NK-92 (cell line): Measurements from ENCODE around the gene ALS2.
"Not testable (repeated sequence)": the region's sequence is repeated elsewhere in the genome, so short reads cannot be mapped to it uniquely, and the experiment has no call there.

Source experiments
- DNase-seq: peaks from one replicate; lab custom pipeline; 2025; ENCODE audit not compliant: unreplicated experiment; lab: John Stamatoyannopoulos, UW

The ALS2 gene

GRCh38 chr2:201794294-201794693 is 13.6 kb upstream of the ALS2 start:
- no peak for DNase-seq

DNA sequence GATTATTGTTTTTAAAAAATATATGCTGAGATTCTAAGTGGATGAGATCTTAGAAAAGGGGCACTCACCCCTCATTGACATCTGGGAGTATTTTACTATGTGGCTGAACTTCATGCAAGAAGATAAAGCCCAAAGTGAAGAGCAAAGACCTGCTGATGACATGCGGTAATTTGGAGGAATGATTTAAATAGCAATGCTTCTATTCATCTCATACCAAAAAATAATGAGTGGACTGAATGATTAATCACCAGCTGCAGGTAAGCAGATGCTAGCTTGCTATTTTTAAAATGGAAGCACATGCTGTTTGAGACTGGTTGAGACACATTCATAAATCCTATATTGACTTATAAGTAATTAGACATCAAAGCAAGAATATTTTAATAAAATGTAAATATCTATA is 12.9 kb upstream of the ALS2 start:
- DNase-seq: no peak

- DNase-seq: no peak
These were observed 10.3 kb upstream of the ALS2 start for GRCh38 chr2:201790989-201791388.

- no peak for DNase-seq
These were observed 9.6 kb upstream of the ALS2 start for GRCh38 chr2:201790291-201790690.

- DNase-seq: no peak
These were observed 8.7 kb upstream of the ALS2 start for GRCh38 chr2:201789395-201789794.

DNA sequence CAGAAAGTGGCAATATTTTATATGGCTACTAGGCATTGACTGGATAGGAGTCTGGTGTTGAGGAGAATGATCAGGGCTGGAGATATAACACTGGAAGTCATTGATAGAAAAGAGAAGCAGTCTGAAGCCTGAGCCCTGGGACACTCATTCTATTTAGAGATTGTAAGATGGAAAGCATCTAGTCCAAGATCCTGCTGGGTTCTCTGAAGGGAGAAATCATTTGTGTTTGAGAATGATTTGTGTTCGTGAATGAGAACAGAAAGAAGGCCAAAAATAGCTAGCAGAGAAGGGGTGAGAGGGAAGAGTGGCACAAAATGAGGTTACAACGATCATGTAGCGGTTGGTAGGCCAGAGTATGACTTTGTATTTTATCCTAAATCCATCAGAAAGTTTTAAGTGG is 7.6 kb upstream of the ALS2 start:
- DNase-seq: no peak

DNA sequence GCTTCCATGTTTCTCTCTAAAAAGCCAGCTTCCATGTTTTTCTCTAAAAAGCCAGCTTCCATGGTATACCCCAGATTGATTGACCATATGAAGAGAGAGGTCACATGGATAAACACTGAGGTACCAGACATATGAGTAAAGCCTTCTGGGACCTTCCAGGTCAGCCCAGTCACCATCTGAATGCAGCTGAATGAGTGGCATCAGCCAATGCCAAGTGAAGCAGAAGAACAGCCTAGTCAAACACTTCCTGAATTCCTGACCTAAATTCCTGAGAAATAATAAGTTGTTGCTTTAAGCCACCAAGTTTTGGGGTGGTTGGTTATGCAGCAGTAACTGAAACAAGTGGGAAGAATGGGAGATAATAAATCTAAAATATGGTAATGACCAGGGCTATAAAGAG is 5.7 kb upstream of the ALS2 start:
- no peak for DNase-seq

DNA sequence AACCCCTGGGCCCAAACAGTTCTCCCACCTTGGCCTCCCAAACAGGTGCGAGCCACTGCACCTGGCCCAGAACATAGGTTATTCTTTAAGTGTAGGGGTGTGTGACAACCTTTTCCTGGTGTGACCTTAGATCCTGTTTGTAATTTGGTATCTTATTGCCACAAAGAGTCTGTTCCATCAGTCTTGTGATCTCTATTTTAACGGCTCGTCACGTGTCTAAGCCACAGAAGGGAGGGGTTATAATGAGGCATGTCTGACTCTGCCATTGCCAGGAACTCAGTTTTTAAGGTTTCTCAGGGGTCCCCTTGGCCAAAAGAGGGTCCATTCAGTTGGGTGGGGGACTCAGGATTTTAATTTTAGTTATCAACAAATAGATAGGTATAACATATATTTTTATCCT is 4.4 kb upstream of the ALS2 start:
- no peak for DNase-seq

DNA sequence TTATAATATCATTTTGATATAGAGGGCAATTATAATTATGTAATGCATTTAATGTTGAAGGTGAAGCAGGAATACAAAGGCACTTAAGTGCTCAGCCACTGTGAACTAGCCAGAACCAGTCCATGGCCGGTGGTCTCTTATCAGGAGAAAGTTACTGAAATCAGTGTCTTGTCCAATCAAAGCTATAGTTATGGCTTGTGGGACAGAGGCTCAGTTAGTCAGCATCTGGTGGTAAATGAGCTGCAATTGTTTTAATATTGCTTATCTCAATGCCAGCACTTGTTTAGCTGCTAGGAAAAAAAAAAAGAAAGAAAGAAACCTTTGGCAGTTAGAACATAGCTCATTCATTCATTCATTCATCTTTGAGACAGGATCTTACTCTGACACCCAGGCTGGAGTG is 3.8 kb upstream of the ALS2 start:
- no peak for DNase-seq

DNA sequence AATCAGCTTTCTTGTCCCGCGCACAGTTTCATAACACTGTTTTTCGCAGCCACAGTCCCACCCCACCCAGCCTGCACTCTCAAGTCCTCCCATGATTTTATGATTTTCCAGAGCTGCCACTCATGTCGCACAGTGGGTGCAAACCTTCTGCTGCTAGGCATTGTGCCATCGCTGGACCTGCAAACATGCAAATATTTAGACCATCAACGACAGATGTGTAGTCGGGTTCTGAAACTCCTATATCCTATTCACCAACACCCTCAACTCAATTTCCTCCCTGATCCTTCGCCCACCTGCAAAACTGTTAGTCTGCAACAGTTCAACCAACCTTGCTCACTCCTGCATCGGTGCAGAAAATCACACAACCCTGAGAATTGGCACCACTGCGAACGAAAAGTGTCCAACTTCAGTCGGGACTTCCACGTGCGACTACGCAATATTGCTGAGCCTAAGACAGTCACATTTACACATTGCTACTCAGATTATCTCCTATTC is 871 bp upstream of the ALS2 start:
- DNase-seq: no peak

- no peak for DNase-seq
These were observed 646 bp downstream of the ALS2 start for GRCh38 chr2:201779901-201780673.

- no peak for DNase-seq
These were observed 2.9 kb downstream of the ALS2 start for GRCh38 chr2:201777869-201778268.

GRCh38 chr2:201777043-201777442 is 3.7 kb downstream of the ALS2 start:
- no peak for DNase-seq

- DNase-seq: no peak
These were observed 5.4 kb downstream of the ALS2 start for GRCh38 chr2:201775326-201775725.

GRCh38 chr2:201774546-201774945 is 6.2 kb downstream of the ALS2 start:
- no peak for DNase-seq

GRCh38 chr2:201773990-201774389 is 6.7 kb downstream of the ALS2 start:
- no peak for DNase-seq

DNA sequence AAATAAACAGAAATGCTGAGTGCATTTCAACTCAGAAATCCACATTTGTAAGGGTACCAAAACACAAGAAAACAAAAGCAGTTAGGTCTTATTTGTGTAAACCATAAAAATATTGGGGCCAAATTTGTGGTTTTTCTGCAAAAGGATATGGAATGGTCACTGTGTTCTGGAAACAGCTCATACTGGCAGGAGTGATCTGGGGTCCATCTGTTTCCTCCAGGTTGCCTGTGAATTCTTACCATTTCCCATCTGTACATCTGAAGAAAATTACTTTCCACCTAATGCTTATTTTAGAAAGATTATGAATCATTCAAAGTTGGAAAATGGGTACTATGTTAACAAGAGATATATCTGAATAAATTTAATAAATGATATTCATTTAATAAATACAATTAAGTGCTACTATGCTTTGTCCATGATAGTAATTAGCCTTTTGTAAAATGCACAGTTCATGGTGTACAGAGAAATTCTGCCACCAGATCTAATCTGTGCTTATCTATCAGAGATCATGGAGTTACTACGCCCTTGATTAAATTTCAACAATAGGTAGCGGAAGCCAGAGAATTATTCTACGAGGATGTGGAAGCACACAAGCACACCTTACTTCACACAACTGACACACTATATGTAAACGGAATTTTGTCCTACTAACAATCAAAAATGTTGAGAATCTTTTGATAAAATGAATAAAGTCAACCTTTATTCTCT is 10.9 kb downstream of the ALS2 start:
- no peak for DNase-seq

DNA sequence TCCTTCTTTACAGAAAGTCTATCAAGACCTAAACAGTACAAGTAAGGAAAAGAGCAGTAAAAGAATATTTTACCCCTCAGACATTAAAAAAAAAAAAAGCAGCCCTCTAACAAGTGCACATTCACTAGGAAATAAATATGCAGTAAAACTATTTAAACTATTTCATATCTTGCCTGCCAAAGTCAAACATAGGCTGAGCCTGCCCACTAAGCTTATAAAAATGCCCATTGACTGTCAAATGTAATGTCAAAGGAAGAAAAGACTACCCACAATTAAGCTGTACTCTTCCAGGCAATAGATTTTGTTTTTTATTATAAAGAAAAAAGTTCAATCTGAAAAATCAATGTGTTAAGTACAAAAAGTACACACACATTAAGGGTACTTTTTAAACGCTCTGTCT is 11.8 kb downstream of the ALS2 start:
- no peak for DNase-seq

GRCh38 chr2:201765799-201766198 is 14.9 kb downstream of the ALS2 start:
- DNase-seq: no peak

GRCh38 chr2:201764469-201764868 is 16.3 kb downstream of the ALS2 start:
- not testable (repeated sequence) for DNase-seq

DNA sequence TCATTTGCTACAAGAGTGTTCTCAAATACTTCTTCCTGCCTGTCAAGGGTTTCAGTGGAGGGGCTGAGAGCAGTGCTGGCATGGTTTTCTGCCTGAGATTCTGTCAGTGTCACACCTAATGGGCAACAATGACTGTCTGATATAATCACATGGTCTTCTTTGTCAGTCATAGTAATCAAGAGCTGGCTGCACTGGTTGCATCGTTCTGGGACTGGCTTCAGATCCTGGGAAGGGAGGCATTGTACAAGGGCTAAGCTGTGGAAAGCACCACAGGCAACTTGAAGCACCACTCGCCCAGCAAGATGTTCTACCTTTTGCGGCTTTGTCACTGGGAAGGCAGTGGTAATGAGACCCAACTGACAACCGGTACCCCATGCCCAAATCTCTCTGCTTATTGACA is 19.6 kb downstream of the ALS2 start:
- no peak for DNase-seq

GRCh38 chr2:201759567-201759966 is 21.2 kb downstream of the ALS2 start:
- DNase-seq: no peak

- no peak for DNase-seq
These were observed 21.9 kb downstream of the ALS2 start for GRCh38 chr2:201758873-201759272.
